AG09319 (cell line): ENCODE results near the gene COL5A3.

ENCODE experiments used
- DNase-seq: peaks from one replicate; pipeline ENCODE4 v3.0.0-alpha.2; 2010; ENCODE audit warnings: low read depth; ENCODE audit errors: extremely low read depth
- TF ChIP-seq, protein P1 (sequence below): IDR thresholded peaks from 2 replicates; pipeline ENCODE4 v1.5.1; 2011; ENCODE audit warnings: low read depth, mild to moderate bottlenecking, inconsistent platforms, low read length, moderate library complexity

Gene COL5A3

DNA sequence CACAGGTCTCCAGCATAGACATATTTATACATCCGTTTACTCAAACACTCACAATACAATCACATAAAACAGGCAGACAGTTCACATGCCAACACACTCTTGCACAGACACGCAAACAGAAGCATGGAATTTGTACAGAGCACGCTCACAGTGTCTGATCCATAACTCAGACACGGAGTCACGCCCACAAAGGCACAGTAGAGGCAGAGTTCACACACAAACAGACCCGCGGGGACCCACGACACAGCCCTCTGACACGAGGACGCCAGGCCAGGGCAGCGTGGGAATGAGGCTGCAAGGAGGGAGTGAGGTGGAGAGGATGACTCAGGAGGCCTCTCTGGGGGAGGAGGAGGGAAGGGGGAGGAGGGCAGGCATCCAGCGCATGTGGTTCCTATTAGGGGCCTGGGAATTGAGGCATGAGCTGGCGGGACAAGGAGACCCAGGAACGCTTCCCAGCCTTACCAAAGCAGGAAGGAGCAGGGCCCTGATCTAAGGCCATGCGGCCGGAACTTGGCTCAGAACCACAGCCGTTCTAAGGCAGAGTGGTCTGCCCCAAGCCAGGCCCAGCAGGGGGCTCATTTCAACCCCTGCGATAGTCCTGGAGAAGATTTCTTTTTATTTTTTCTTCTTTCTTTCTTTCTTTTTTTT lies 64.9 kb downstream of the COL5A3 start:
- DNase-seq = peak; percentile 98
- TF ChIP-seq, protein P1, sequence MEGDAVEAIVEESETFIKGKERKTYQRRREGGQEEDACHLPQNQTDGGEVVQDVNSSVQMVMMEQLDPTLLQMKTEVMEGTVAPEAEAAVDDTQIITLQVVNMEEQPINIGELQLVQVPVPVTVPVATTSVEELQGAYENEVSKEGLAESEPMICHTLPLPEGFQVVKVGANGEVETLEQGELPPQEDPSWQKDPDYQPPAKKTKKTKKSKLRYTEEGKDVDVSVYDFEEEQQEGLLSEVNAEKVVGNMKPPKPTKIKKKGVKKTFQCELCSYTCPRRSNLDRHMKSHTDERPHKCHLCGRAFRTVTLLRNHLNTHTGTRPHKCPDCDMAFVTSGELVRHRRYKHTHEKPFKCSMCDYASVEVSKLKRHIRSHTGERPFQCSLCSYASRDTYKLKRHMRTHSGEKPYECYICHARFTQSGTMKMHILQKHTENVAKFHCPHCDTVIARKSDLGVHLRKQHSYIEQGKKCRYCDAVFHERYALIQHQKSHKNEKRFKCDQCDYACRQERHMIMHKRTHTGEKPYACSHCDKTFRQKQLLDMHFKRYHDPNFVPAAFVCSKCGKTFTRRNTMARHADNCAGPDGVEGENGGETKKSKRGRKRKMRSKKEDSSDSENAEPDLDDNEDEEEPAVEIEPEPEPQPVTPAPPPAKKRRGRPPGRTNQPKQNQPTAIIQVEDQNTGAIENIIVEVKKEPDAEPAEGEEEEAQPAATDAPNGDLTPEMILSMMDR = peak; percentile 26

DNA sequence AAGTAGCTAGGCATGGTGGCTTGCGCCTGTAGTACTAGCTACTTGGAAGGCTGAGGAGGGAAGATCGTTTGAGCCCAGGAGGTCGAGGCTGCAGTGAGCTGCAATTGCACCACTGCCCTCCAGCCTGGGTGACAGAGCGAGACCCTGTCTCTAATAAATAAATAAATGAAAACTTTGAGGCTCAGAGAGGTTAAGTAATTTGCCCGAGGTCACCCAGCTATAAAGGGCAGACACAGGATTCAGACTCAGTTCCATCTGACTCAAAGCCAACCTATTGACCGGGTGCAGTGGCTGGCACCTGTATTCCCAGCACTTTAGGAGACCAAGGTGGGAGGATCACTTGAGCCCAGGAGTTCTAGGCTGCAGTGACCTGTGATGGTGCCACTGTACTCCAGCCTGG lies 66.6 kb downstream of the COL5A3 start:
- no peak for DNase-seq
- TF ChIP-seq, protein P1 = no peak

DNA sequence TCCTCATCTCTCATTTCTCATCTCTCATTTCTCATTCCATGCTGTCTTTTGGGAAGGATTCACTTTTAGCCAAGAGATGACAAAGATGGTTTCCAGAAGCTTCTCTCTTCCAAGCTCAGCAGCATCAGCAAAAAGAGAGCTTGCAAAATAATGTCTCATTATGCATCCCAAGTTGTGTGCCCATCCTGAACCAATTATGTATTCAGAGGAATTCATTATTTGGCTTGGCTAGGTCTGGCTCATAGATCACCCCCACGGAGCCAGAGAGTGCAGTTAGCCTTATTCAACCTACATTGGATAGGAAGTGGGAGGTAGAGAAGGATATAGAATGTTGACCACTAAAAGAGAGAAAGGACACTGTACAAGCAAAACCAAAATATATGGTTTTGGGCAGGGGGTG lies 68.6 kb downstream of the COL5A3 start:
- TF ChIP-seq, protein P1 = no peak
- DNase-seq = no peak

DNA sequence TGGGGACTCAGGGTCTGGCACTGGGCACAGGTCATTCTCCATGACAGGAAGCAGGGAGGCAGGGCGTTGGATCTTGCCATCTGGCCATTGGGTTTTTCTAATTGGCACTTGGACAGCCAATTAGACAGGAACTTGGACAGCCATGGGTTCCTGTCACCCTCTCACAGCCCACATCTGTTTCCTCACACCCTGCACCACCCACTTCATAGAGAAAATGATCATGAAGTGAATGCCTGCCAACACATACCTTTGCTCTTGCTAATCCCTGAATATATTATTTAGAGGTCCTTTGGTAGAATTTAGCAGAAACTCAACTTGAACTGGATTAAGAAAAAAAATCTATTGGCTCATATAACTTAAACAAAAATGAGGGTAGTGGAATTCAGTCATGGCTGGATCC lies 69.1 kb downstream of the COL5A3 start:
- no peak for DNase-seq
- TF ChIP-seq, protein P1 = no peak

DNA sequence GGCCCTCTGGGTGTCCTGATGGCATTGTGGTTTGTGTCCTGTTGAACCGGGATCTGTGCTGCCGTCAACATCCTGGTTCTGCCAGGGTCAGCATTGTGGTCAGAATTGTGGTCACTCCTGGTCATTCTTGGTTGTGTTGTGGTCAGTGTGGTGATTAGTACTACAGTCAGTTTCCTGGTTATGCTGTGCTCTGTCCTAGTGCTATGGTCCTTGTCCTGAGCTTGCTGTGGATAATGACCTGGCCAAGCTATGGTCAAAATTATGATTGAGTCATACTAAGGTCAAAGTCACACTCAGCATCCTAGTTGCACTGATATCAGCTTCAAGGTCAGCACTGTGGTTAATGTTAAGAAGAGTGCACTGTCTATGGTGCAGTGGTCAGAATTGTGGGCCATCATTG lies 69.5 kb downstream of the COL5A3 start:
- TF ChIP-seq, protein P1 = no peak
- DNase-seq = no peak

DNA sequence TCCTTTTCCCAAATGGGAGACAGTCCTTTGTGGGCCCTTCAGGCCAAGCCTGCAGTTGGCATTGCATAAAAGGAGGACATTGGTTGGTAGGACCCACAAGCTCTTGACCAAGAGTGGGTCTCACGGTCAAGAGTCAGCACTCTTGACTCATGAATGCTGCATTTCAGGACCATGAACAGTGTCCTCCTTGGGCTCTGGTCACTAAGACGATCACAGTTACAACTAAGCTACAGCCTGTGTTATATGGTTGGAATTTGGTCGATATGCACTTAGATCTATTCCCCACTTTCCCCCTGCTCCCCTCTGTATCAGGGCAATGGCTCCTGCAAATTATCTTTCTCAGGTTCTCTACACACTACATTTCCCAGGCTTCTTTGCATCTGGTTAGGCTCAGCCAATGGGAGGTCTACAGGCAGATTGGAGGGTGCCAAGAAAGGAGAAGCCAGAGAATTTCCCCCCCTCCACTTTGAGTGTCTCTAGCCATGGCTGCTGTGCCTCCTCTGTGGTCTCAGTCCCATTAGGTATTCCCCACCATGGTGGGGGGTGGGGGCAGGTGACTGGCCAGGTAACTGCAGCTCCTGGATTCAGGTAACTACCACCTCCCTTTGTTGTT lies 70.9 kb downstream of the COL5A3 start:
- DNase-seq = no peak
- TF ChIP-seq, protein P1 = no peak

DNA sequence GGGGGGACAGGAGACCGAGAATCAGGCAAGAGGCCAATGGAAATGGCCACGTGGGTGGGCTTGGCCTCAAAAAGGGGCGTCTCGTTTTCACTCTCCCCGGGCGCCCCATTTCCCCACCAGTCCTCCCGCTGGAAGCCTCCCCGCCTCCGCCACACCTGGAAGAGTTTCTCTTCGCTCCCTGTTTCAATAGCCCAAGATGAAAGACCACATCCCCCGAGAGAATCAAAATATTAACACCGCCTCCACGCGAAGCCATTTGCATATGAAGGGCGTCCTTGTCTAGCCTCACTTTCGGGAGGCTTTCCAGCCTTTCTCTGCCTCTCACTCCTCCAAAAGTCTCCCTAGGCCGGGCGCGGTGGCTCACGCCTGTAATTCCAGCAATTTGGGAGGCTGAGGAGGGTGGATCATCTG lies 73.3 kb downstream of the COL5A3 start:
- TF ChIP-seq, protein P1 = no peak
- DNase-seq = no peak
